Measurements from ENCODE around the gene KRTAP1-1. TPM values are rescaled to one million over a fixed set of nuclear protein-coding genes. Genes with fewer than 3 reads are reported as not detected.

KRTAP1-1 gene
- total and polyA plus RNA-seq, 2 of the 4 experiments (the other 2 are of a cell fraction): 0.90 to 1.2 TPM

DNA sequence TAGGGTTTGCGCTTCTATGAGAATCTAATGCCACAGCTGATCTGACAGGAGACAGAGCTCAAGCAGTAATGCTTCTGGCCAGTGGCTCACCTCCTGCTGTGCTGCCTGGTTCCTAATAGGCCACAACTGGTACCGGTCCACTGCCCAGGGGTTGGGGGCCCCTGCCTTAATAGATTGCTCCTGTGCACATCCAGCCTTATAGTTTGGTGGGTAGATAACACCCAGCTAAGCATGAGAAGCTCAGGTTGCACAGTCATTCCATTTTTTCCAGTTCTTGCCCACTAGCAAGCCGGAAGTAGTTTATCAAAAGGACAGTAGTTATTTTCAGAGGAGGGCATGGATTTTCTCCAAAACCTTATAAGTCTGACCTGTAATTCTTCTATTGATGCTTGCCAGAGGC, 21.8 kb downstream of the KRTAP1-1 start:
- H3K4me2 ChIP-seq (ENCODE audit: low read depth, low read length): no peak overlapping the region
- no peak for TF ChIP-seq FOS (IDR thresholded peaks at IDR 0.05; ENCODE audit: low read depth, low read length)
- TF ChIP-seq RAD21 (IDR thresholded peaks at IDR 0.05; ENCODE audit: low read length): no peak
- TF ChIP-seq, protein P1, sequence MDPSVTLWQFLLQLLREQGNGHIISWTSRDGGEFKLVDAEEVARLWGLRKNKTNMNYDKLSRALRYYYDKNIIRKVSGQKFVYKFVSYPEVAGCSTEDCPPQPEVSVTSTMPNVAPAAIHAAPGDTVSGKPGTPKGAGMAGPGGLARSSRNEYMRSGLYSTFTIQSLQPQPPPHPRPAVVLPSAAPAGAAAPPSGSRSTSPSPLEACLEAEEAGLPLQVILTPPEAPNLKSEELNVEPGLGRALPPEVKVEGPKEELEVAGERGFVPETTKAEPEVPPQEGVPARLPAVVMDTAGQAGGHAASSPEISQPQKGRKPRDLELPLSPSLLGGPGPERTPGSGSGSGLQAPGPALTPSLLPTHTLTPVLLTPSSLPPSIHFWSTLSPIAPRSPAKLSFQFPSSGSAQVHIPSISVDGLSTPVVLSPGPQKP (IDR thresholded peaks at IDR 0.05; ENCODE audit: borderline replicate concordance, low read depth, low read length): no peak
- TF ChIP-seq MAZ (IDR thresholded peaks at IDR 0.05; ENCODE audit: borderline replicate concordance, low read depth, low read length): no peak
- no peak for TF ChIP-seq CHD1 (IDR thresholded peaks at IDR 0.05; ENCODE audit: low read depth, low read length)
- no peak for TF ChIP-seq MXI1 (IDR thresholded peaks at IDR 0.05; ENCODE audit: borderline replicate concordance, low read depth, low read length)
- no peak for TF ChIP-seq USF2 (IDR thresholded peaks at IDR 0.05; ENCODE audit: low read depth, low read length)
- TF ChIP-seq RCOR1 (IDR thresholded peaks at IDR 0.05; ENCODE audit: insufficient replicate concordance, low read length): no peak
- TF ChIP-seq NFE2L2 (IDR thresholded peaks at IDR 0.05; ENCODE audit: low read depth, low read length): no peak
- no peak for TF ChIP-seq POLR2A (IDR thresholded peaks at IDR 0.05; ENCODE audit: low read depth, low read length)
- no peak for TF ChIP-seq MAFK (IDR thresholded peaks at IDR 0.05; ENCODE audit: low read depth, low read length)
- TF ChIP-seq, protein P2, sequence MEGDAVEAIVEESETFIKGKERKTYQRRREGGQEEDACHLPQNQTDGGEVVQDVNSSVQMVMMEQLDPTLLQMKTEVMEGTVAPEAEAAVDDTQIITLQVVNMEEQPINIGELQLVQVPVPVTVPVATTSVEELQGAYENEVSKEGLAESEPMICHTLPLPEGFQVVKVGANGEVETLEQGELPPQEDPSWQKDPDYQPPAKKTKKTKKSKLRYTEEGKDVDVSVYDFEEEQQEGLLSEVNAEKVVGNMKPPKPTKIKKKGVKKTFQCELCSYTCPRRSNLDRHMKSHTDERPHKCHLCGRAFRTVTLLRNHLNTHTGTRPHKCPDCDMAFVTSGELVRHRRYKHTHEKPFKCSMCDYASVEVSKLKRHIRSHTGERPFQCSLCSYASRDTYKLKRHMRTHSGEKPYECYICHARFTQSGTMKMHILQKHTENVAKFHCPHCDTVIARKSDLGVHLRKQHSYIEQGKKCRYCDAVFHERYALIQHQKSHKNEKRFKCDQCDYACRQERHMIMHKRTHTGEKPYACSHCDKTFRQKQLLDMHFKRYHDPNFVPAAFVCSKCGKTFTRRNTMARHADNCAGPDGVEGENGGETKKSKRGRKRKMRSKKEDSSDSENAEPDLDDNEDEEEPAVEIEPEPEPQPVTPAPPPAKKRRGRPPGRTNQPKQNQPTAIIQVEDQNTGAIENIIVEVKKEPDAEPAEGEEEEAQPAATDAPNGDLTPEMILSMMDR (conservative IDR thresholded peaks at IDR 0.05; ENCODE audit: low read depth, low read length): no peak
- no peak for TF ChIP-seq BHLHE40 (IDR thresholded peaks at IDR 0.05; ENCODE audit: low read depth, low read length)
- no peak for TF ChIP-seq CEBPB (IDR thresholded peaks at IDR 0.05; ENCODE audit: low read depth, low read length)
- no peak overlapping the region for H4K5ac ChIP-seq (ENCODE audit: low read depth, low read length)
- no peak overlapping the region for H2AK5ac ChIP-seq (ENCODE audit: low read depth, low read length)
- no peak overlapping the region for H3K23ac ChIP-seq (ENCODE audit: low read depth, low read length)
- dilution Hi-C loops (cut with HindIII; ENCODE audit: low sequenced_read_pairs, unreplicated experiment) (no loop called here), in situ Hi-C loops (cut with MboI; ENCODE audit: low sequenced_read_pairs) (no loop called here), intact Hi-C loops (cut with micrococcal nuclease) (no loop called here)
- H2BK5ac ChIP-seq (ENCODE audit: low read depth, low read length, poor library complexity, severe bottlenecking): no peak overlapping the region
- H3K79me1 ChIP-seq (ENCODE audit: low read depth in 1 of 2, low read length in 2 of 2): no peaks in the 10 kb centered on the region
- H2AK9ac ChIP-seq (replicated peaks; ENCODE audit: low read depth, low read length, poor library complexity): no peak overlapping the region
- no peaks in the 10 kb centered on the region for H3K4me1 ChIP-seq (ENCODE audit: control insufficient read depth, insufficient read depth, low read length)
- no peaks in the 10 kb centered on the region for H3K9me1 ChIP-seq (ENCODE audit: insufficient read depth, low read length)
- no peak overlapping the region for H3K4ac ChIP-seq (ENCODE audit: low read depth, low read length)
- no peaks in the 10 kb centered on the region; the same call in 1 of the 2 replicates for H3K27me3 ChIP-seq (ENCODE audit: control insufficient read depth, insufficient read depth, low read length)
- no peaks in the 10 kb centered on the region for H4K20me1 ChIP-seq (ENCODE audit: insufficient read depth, low read length)
- no peak overlapping the region for H3K18ac ChIP-seq (ENCODE audit: low read depth, low read length)
- no TSS peak for BruUV-seq (replicated peaks)
- DNase-seq (no peak), ATAC-seq (ENCODE audit: low read depth) (no peak)
- H2BK15ac ChIP-seq (ENCODE audit: low read depth, low read length): no peak overlapping the region
- no peak overlapping the region for H4K91ac ChIP-seq (ENCODE audit: insufficient read depth, low read depth, low read length)
- no peaks in the 10 kb centered on the region; the same call in 1 of the 2 replicates for H3K9me3 ChIP-seq (ENCODE audit: control insufficient read depth, insufficient read depth, low read length)
- H3K27ac ChIP-seq (ENCODE audit: insufficient read depth, low read length): no peak overlapping the region
- POLR2A ChIA-PET (ENCODE audit: unreplicated experiment): no interaction called here
- CTCF ChIA-PET: no interaction called here
- H3K14ac ChIP-seq (replicated peaks; ENCODE audit: low read depth, low read length): no peak overlapping the region
- no peak overlapping the region for H2BK120ac ChIP-seq (ENCODE audit: low read depth, low read length)
- no peaks in the 10 kb centered on the region for H3K36me3 ChIP-seq (ENCODE audit: control insufficient read depth, insufficient read depth, low read length)
- no CpG with 5 or more reads among the region's 3 CpGs for WGBS, 2 experiments (ENCODE audit: extremely low coverage in 2 of 2, insufficient read length in 1 of 2)
- no peak overlapping the region for H4K8ac ChIP-seq (ENCODE audit: low read depth in 2 of 2, low read length in 2 of 2)
- no peak overlapping the region for H3K9ac ChIP-seq (ENCODE audit: low read depth, low read length)
- H3K56ac ChIP-seq (ENCODE audit: extremely low read depth, insufficient read depth, low read length): no peak overlapping the region
- H2AFZ ChIP-seq (replicated peaks; ENCODE audit: low read length, poor library complexity): no peak overlapping the region
- no peak overlapping the region for H3K4me3 ChIP-seq (ENCODE audit: insufficient read depth, low read depth, low read length)
- no peak overlapping the region for H2BK20ac ChIP-seq (ENCODE audit: low read depth, low read length)
